Mesenchymal stem cell (in vitro differentiated cells and primary cell): Measurements from ENCODE around the gene ARHGAP24.
"Not testable (repeated sequence)": the region's sequence is repeated elsewhere in the genome, so short reads cannot be mapped to it uniquely, and the experiment has no call there.

ENCODE experiments used
- DNase-seq: peaks from one replicate; pipeline ENCODE4 v3.0.0-alpha.2; 2013
- H2AFZ ChIP-seq: one replicate; pipeline ENCODE4 v1.6.1; 2013; ENCODE audit warnings: low read depth, mild to moderate bottlenecking, control low read depth, inconsistent platforms, low read length, moderate library complexity
- H2AK5ac ChIP-seq: 2 replicates; pipeline ENCODE4 v1.6.1; 2013; ENCODE audit warnings: low read length, moderate library complexity, mild to moderate bottlenecking, inconsistent platforms; ENCODE audit not compliant: severe bottlenecking
- H2BK120ac ChIP-seq: one replicate; pipeline ENCODE4 v1.6.1; 2013; ENCODE audit warnings: low read depth, mild to moderate bottlenecking, inconsistent platforms, low read length, moderate library complexity
- H2BK12ac ChIP-seq, 2 experiments: one replicate each; pipeline ENCODE4 v1.6.1; 2013; ENCODE audit warnings: inconsistent platforms in 2 of 2, low read length in 2 of 2, mild to moderate bottlenecking in 2 of 2, moderate library complexity in 2 of 2, control low read depth in 1 of 2
- H2BK15ac ChIP-seq: one replicate; pipeline ENCODE4 v1.6.1; 2013; ENCODE audit warnings: mild to moderate bottlenecking, low read depth, inconsistent platforms; ENCODE audit not compliant: poor library complexity, severe bottlenecking
- H2BK5ac ChIP-seq: 2 replicates; pipeline ENCODE4 v1.6.1; 2013; ENCODE audit warnings: low read depth, mild to moderate bottlenecking, low read length, control low read depth, inconsistent platforms; ENCODE audit not compliant: poor library complexity, severe bottlenecking
- H3K14ac ChIP-seq, 2 experiments: one replicate each; pipeline ENCODE4 v1.6.1; 2013; ENCODE audit warnings: inconsistent platforms in 2 of 2, low read length in 2 of 2, control low read depth in 1 of 2, mild to moderate bottlenecking in 1 of 2, moderate library complexity in 1 of 2
- H3K18ac ChIP-seq, 2 experiments: one replicate each; pipeline ENCODE4 v1.6.1; 2013; ENCODE audit warnings: inconsistent platforms in 2 of 2, low read length in 2 of 2, control low read depth in 1 of 2, low read depth in 1 of 2, mild to moderate bottlenecking in 1 of 2
- H3K23ac ChIP-seq, 2 experiments: one replicate each; pipeline ENCODE4 v1.6.1; 2013; ENCODE audit warnings: inconsistent platforms in 2 of 2, low read length in 2 of 2, mild to moderate bottlenecking in 2 of 2, moderate library complexity in 2 of 2, control low read depth in 1 of 2
- H3K27ac ChIP-seq: 2 replicates; pipeline ENCODE4 v1.5.1; 2013; ENCODE audit warnings: mild to moderate bottlenecking, moderate library complexity, low read length, control low read depth, inconsistent platforms; ENCODE audit not compliant: poor library complexity, severe bottlenecking
- H3K27me3 ChIP-seq, 2 experiments: 2 replicates each; pipeline versions ENCODE4 v1.6.1 to v1.7.0; 2013; ENCODE audit warnings: low read length in 2 of 2, mild to moderate bottlenecking in 2 of 2, moderate library complexity in 2 of 2, control low read depth in 1 of 2, inconsistent platforms in 1 of 2; ENCODE audit not compliant: control insufficient read depth in 1 of 2, insufficient read depth in 1 of 2
- H3K36me3 ChIP-seq, 2 experiments: 2 replicates each; pipeline versions ENCODE4 v1.6.1 to v1.7.0; 2013; ENCODE audit warnings: low read length in 2 of 2, control low read depth in 1 of 2, inconsistent platforms in 1 of 2, low read depth in 1 of 2, mild to moderate bottlenecking in 1 of 2; ENCODE audit not compliant: insufficient read depth in 2 of 2, control insufficient read depth in 1 of 2
- H3K4ac ChIP-seq, 2 experiments: one replicate each; pipeline ENCODE4 v1.6.1; 2013; ENCODE audit warnings: inconsistent platforms in 2 of 2, low read length in 2 of 2, mild to moderate bottlenecking in 2 of 2, moderate library complexity in 2 of 2, control low read depth in 1 of 2, low read depth in 1 of 2
- H3K4me1 ChIP-seq: 2 replicates; pipeline ENCODE4 v1.6.1; 2013; ENCODE audit warnings: low read depth, low read length, control low read depth; ENCODE audit not compliant: control insufficient read depth, insufficient read depth
- H3K4me2 ChIP-seq: 2 replicates; pipeline ENCODE4 v1.6.1; 2013; ENCODE audit warnings: low read length, mild to moderate bottlenecking, inconsistent platforms; ENCODE audit not compliant: poor library complexity, severe bottlenecking
- H3K4me3 ChIP-seq, 2 experiments: 2 replicates each; pipeline versions ENCODE4 v1.5.1 to v1.7.0; 2013; ENCODE audit warnings: low read length in 2 of 2, mild to moderate bottlenecking in 2 of 2, control low read depth in 1 of 2, low read depth in 1 of 2; ENCODE audit not compliant: insufficient read depth in 1 of 2
- H3K79me1 ChIP-seq: replicated peaks from 2 replicates; pipeline ENCODE4 v1.6.1; 2013; ENCODE audit warnings: mild to moderate bottlenecking, control low read depth, low read length, inconsistent platforms; ENCODE audit not compliant: poor library complexity, severe bottlenecking
- H3K9ac ChIP-seq: 2 replicates; pipeline ENCODE4 v1.7.0; 2013; ENCODE audit warnings: mild to moderate bottlenecking, low read length, moderate library complexity
- H3K9me3 ChIP-seq: 2 replicates; pipeline ENCODE4 v1.7.0; 2013; ENCODE audit warnings: mild to moderate bottlenecking, low read length; ENCODE audit not compliant: control insufficient read depth
- H4K8ac ChIP-seq: one replicate; pipeline ENCODE4 v1.6.1; 2013; ENCODE audit warnings: inconsistent platforms, mild to moderate bottlenecking, low read length, moderate library complexity
- H4K91ac ChIP-seq: one replicate; pipeline ENCODE4 v1.6.1; 2013; ENCODE audit warnings: mild to moderate bottlenecking, low read length, inconsistent platforms
- WGBS: methylation state at CpG from one replicate; pipeline ENCODE4 v1.1.7; 2013; ENCODE audit warnings: mixed read lengths; 5-methylcytosine and 5-hydroxymethylcytosine counted together

Gene ARHGAP24

GRCh38 chr4:86015412-86016350 lies 540.7 kb downstream of the ARHGAP24 start:
- H3K4me2 ChIP-seq, result no peak overlapping the region
- H3K27me3 ChIP-seq, result no peaks in the 10 kb centered on the region
- H2BK15ac ChIP-seq, result no peak overlapping the region
- H3K27ac ChIP-seq, result no peak overlapping the region
- H2BK5ac ChIP-seq, result no peak overlapping the region
- H3K14ac ChIP-seq, result no peak overlapping the region
- H2BK120ac ChIP-seq, result no peak overlapping the region
- H2AK5ac ChIP-seq, result no peak overlapping the region
- H3K4me3 ChIP-seq, result no peak overlapping the region
- H3K9me3 ChIP-seq, result no peaks in the 10 kb centered on the region
- no peak overlapping the region for H3K23ac ChIP-seq
- no peak overlapping the region for H2BK12ac ChIP-seq
- DNase-seq, result no peak
- 78% methylated on average over 1 of the region's 2 CpGs for WGBS
- H3K4me1 ChIP-seq, result peaks cover 2% of the 10 kb centered on the region
- H2AFZ ChIP-seq, result no peak overlapping the region
- no peak overlapping the region for H3K9ac ChIP-seq
- no peak overlapping the region for H3K18ac ChIP-seq
- no peak overlapping the region for H3K4ac ChIP-seq
- H4K8ac ChIP-seq, result no peak overlapping the region
- no peaks in the 10 kb centered on the region for H3K79me1 ChIP-seq
- H4K91ac ChIP-seq, result no peak overlapping the region
- H3K36me3 ChIP-seq, result no peaks in the 10 kb centered on the region

- no peak overlapping the region for H4K91ac ChIP-seq
- WGBS, result 100% methylated on average over 1 of the region's 1 CpG
- H3K36me3 ChIP-seq, result no peaks in the 10 kb centered on the region
- H3K9ac ChIP-seq, result no peak overlapping the region
- H2BK12ac ChIP-seq, result no peak overlapping the region
- H3K23ac ChIP-seq, result no peak overlapping the region
- no peak overlapping the region for H3K14ac ChIP-seq
- H3K27ac ChIP-seq, result no peak overlapping the region
- H2BK15ac ChIP-seq, result no peak overlapping the region
- no peaks in the 10 kb centered on the region for H3K27me3 ChIP-seq
- H3K9me3 ChIP-seq, result no peaks in the 10 kb centered on the region
- no peak overlapping the region for H3K4me2 ChIP-seq
- no peak overlapping the region for H2BK120ac ChIP-seq
- H3K4ac ChIP-seq, result no peak overlapping the region
- DNase-seq, result no peak
- no peak overlapping the region for H4K8ac ChIP-seq
- no peak overlapping the region for H2BK5ac ChIP-seq
- H2AFZ ChIP-seq, result no peak overlapping the region
- no peak overlapping the region for H2AK5ac ChIP-seq
- H3K18ac ChIP-seq, result no peak overlapping the region
- no peaks in the 10 kb centered on the region for H3K79me1 ChIP-seq
- peaks cover 2% of the 10 kb centered on the region for H3K4me1 ChIP-seq
- no peak overlapping the region for H3K4me3 ChIP-seq
Observed at GRCh38 chr4:86019362-86019761, 544.4 kb downstream of the ARHGAP24 start.

- H2BK120ac ChIP-seq, result no peak overlapping the region
- no peak overlapping the region for H3K27ac ChIP-seq
- no peaks in the 10 kb centered on the region for H3K9me3 ChIP-seq
- H3K36me3 ChIP-seq, result no peaks in the 10 kb centered on the region
- H3K14ac ChIP-seq, result no peak overlapping the region
- H3K9ac ChIP-seq, result no peak overlapping the region
- no peaks in the 10 kb centered on the region for H3K27me3 ChIP-seq
- H3K18ac ChIP-seq, result no peak overlapping the region
- no peak overlapping the region for H2AK5ac ChIP-seq
- H2BK5ac ChIP-seq, result no peak overlapping the region
- no peaks in the 10 kb centered on the region for H3K79me1 ChIP-seq
- H2BK12ac ChIP-seq, result no peak overlapping the region
- no peak for DNase-seq
- H3K4me1 ChIP-seq, result no peaks in the 10 kb centered on the region
- no peak overlapping the region for H3K23ac ChIP-seq
- no peak overlapping the region for H2BK15ac ChIP-seq
- no peak overlapping the region for H4K8ac ChIP-seq
- H3K4me3 ChIP-seq, result no peak overlapping the region
- no peak overlapping the region for H2AFZ ChIP-seq
- no peak overlapping the region for H3K4ac ChIP-seq
- no peak overlapping the region for H3K4me2 ChIP-seq
- no peak overlapping the region for H4K91ac ChIP-seq
Observed at GRCh38 chr4:86019906-86020305, 545.0 kb downstream of the ARHGAP24 start.

- not testable (repeated sequence) for H3K79me1 ChIP-seq, H3K4me1 ChIP-seq, H3K27ac ChIP-seq, H3K27me3 ChIP-seq, H3K4me2 ChIP-seq, H3K14ac ChIP-seq, H3K36me3 ChIP-seq, H2AFZ ChIP-seq, DNase-seq, H2BK12ac ChIP-seq, H3K9me3 ChIP-seq, H2BK120ac ChIP-seq, H4K91ac ChIP-seq, H3K9ac ChIP-seq, H2BK5ac ChIP-seq, H3K4me3 ChIP-seq, H4K8ac ChIP-seq, H3K4ac ChIP-seq, H2BK15ac ChIP-seq, H2AK5ac ChIP-seq, H3K18ac ChIP-seq, H3K23ac ChIP-seq
- WGBS, result 98% methylated on average over 22 of the region's 24 CpGs
Observed at GRCh38 chr4:86021671-86022070, 546.7 kb downstream of the ARHGAP24 start.
